ENCODE data around the gene ELOVL5. TPM values are rescaled to one million over a fixed set of nuclear protein-coding genes. Genes with fewer than 3 reads are reported as not detected.
"Not testable (repeated sequence)": the region's sequence is repeated elsewhere in the genome, so short reads cannot be mapped to it uniquely, and the experiment has no call there.

The ELOVL5 gene, protein sequence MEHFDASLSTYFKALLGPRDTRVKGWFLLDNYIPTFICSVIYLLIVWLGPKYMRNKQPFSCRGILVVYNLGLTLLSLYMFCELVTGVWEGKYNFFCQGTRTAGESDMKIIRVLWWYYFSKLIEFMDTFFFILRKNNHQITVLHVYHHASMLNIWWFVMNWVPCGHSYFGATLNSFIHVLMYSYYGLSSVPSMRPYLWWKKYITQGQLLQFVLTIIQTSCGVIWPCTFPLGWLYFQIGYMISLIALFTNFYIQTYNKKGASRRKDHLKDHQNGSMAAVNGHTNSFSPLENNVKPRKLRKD
- total RNA-seq = 100 to 1,000 TPM; 113 to 117 TPM

- Mint-ChIP-seq H3K36me3 (peaks cover 23% of the 10 kb centered on the region), H3K9me3 (ENCODE audit: low read depth) (no peaks in the 10 kb centered on the region), H3K4me1 (peaks cover 45% of the 10 kb centered on the region), H3K4me3 (peak within 1 kb of the TSS; percentile 93), H3K27ac (peak within 1 kb of the TSS; percentile 89), H3K27me3 (peaks cover 10% of the 10 kb centered on the region)
- DNase-seq (peak; percentile 98), ATAC-seq (peak; percentile 82)
- CTCF ChIA-PET = interaction anchor here (1.2 to 4.6 kb wide), 8 partner anchors 9 to 57 kb away, joined by 3 to 28 read pairs (median 5); no protein-coding TSS in a partner anchor
Observed at GRCh38 chr6:53348371-53349208, at the start of gene ELOVL5. Gene ELOVL5 (minus strand): TSS chr6:53348950. CDS start chr6:53295699, 53,251 bp downstream.

- H3K4me1 Mint-ChIP-seq = no peaks in the 10 kb centered on the region
- CTCF ChIA-PET = interaction anchor here (1.6 kb wide), 1 partner anchor 225 kb away, joined by 3 read pairs; no protein-coding TSS in a partner anchor
- no peaks in the 10 kb centered on the region for H3K27me3 Mint-ChIP-seq
- DNase-seq = no peak
- H3K4me3 Mint-ChIP-seq = no peak overlapping the region
- no peak for ATAC-seq
- H3K9me3 Mint-ChIP-seq (ENCODE audit: low read depth) = no peaks in the 10 kb centered on the region
- H3K36me3 Mint-ChIP-seq = no peaks in the 10 kb centered on the region
- no peak overlapping the region for H3K27ac Mint-ChIP-seq
Observed at GRCh38 chr6:53397283-53397682, 48.5 kb upstream of the ELOVL5 start.

DNA sequence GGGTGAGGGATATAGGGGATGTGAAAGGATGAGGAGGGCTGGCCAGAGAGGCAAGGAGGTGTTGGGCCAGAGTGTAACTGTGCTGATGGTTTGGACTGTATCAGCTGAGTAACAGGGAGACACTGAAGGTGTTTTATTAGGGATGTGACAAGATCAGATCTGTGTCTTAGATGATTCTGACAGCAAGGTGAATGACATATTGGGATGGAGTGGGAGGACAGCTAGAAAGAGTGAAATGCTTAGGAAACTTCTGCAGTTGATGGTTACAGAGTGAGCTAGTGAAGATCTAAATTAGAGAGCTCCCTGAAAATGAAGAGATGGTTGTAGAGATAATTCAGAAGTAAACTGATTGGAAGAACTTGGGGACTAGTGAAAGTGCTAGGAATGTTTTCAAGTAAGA is 47.2 kb upstream of the ELOVL5 start:
- CTCF ChIA-PET = interaction anchor here (1.6 kb wide), 1 partner anchor 223 kb away, joined by 3 read pairs; no protein-coding TSS in a partner anchor
- Mint-ChIP-seq H3K4me3 (no peak overlapping the region), H3K27ac (no peak overlapping the region), H3K27me3 (no peaks in the 10 kb centered on the region), H3K4me1 (no peaks in the 10 kb centered on the region), H3K9me3 (ENCODE audit: low read depth) (no peaks in the 10 kb centered on the region), H3K36me3 (no peaks in the 10 kb centered on the region)
- ATAC-seq = no peak
- DNase-seq = no peak

DNA sequence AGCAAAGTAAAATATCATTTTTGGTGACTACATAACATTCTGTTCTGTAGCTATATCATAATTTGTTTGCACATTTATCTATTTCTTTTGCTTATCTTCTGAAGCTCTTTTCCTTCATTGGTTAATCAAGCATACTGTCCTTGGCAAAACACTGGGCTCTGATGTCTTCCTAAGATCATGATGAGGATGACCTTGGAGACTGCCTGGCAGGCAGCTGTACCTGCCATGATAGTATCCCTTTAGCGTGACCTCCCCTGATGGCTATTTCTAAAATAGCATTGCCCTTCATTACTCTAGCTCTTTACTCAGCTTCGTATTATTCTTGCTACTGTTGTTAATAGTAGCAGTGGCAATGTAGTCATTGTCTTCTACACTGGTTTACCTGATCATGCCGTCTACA is 46.0 kb upstream of the ELOVL5 start:
- DNase-seq (no peak), ATAC-seq (no peak)
- Mint-ChIP-seq H3K27me3 (no peaks in the 10 kb centered on the region), H3K9me3 (ENCODE audit: low read depth) (no peaks in the 10 kb centered on the region), H3K36me3 (no peaks in the 10 kb centered on the region), H3K27ac (no peak overlapping the region), H3K4me1 (no peaks in the 10 kb centered on the region), H3K4me3 (no peak overlapping the region)
- CTCF ChIA-PET = interaction anchor here (0.8 to 1.5 kb wide), 3 partner anchors 17 to 222 kb away, joined by 3 to 4 read pairs (median 3); no protein-coding TSS in a partner anchor

DNA sequence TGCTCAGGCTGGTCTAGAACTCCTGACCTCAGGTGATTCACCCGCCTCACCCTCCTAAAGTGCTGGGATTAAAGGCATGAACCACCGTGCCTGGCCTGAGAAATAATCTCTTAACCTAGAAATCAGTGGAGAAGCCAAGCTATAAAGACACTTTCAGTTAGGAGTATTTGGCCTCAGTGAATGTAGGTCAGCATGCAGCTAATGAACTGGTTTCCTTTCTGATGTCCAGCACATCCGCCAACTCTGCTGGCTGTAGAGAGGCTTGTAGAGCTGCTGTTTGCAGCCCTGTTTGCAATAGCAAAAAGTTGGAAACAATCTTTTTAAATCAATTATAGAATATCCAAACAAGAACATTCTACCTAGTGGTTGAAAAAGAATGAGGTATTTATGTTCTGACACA is 42.4 kb upstream of the ELOVL5 start:
- H3K36me3 Mint-ChIP-seq = no peaks in the 10 kb centered on the region
- no peak for ATAC-seq
- no peaks in the 10 kb centered on the region for H3K4me1 Mint-ChIP-seq
- CTCF ChIA-PET = no interaction called here
- H3K4me3 Mint-ChIP-seq = no peak overlapping the region
- peaks cover 11% of the 10 kb centered on the region for H3K27me3 Mint-ChIP-seq
- DNase-seq = no peak
- no peaks in the 10 kb centered on the region for H3K9me3 Mint-ChIP-seq (ENCODE audit: low read depth)
- no peak overlapping the region for H3K27ac Mint-ChIP-seq

GRCh38 chr6:53390010-53390409 is 41.3 kb upstream of the ELOVL5 start:
- DNase-seq = no peak
- CTCF ChIA-PET = no interaction called here
- Mint-ChIP-seq H3K36me3 (no peaks in the 10 kb centered on the region), H3K4me1 (no peaks in the 10 kb centered on the region), H3K27ac (no peak overlapping the region), H3K9me3 (ENCODE audit: low read depth) (no peaks in the 10 kb centered on the region), H3K27me3 (peaks cover 16% of the 10 kb centered on the region), H3K4me3 (no peak overlapping the region)
- no peak for ATAC-seq

DNA sequence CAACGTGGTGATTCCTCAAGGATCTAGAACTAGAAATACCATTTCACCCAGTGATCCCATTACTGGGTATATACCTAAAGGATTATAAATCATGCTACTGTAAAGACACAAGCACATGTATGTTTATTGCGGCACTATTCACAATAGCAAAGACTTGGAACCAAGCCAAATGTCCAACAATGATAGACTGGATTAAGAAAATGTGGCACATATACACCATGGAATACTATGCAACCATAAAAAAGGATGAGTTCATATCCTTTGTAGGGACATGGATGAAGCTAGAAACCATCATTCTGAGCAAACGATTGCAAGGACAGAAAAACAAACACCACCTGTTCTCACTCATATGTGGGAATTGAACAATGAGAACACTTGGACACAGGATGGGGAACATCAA is 39.9 kb upstream of the ELOVL5 start:
- H3K36me3 Mint-ChIP-seq; ATAC-seq; H3K4me3 Mint-ChIP-seq; CTCF ChIA-PET; H3K9me3 Mint-ChIP-seq (ENCODE audit: low read depth); DNase-seq; H3K27ac Mint-ChIP-seq; H3K4me1 Mint-ChIP-seq: not testable (repeated sequence)
- H3K27me3 Mint-ChIP-seq = peaks cover 24% of the 10 kb centered on the region

- H3K27me3 Mint-ChIP-seq = peaks cover 33% of the 10 kb centered on the region
- H3K36me3 Mint-ChIP-seq = no peaks in the 10 kb centered on the region
- DNase-seq (no peak), ATAC-seq (no peak)
- H3K27ac Mint-ChIP-seq = no peak overlapping the region
- H3K4me1 Mint-ChIP-seq = no peaks in the 10 kb centered on the region
- no peak overlapping the region for H3K4me3 Mint-ChIP-seq
- CTCF ChIA-PET = no interaction called here
- no peaks in the 10 kb centered on the region for H3K9me3 Mint-ChIP-seq (ENCODE audit: low read depth)
Observed at GRCh38 chr6:53382421-53382820, 33.7 kb upstream of the ELOVL5 start.

- Mint-ChIP-seq H3K4me1 (no peaks in the 10 kb centered on the region), H3K4me3 (no peak overlapping the region), H3K27ac (no peak overlapping the region), H3K9me3 (ENCODE audit: low read depth) (no peaks in the 10 kb centered on the region), H3K36me3 (no peaks in the 10 kb centered on the region), H3K27me3 (peaks cover 24% of the 10 kb centered on the region)
- DNase-seq (no peak), ATAC-seq (no peak)
- CTCF ChIA-PET = interaction anchor here (0.6 to 1.1 kb wide), 2 partner anchors 53 to 59 kb away, joined by 3 read pairs; no protein-coding TSS in a partner anchor
Observed at GRCh38 chr6:53378208-53378607, 29.5 kb upstream of the ELOVL5 start.

DNA sequence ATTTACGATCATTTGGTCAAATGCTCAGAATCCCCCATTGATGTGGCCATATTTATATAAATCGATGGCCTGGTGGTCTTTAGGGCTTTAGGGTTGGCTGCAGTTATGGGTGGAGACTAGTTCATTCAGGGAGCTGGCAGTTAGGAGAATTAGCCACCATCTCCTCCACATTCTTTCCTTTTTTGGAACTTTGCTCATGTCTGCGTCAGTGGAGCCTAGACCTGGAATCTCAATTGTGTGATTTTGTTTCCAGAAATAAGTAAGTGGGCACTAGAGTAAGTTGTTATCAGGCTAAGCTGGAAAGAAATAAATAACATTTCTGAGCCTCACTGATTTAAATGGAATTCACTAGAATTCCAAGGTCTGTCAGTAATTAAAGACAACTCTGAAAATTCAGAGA is 29.0 kb upstream of the ELOVL5 start:
- Mint-ChIP-seq H3K27ac (no peak overlapping the region), H3K27me3 (peaks cover 24% of the 10 kb centered on the region), H3K4me3 (no peak overlapping the region), H3K4me1 (no peaks in the 10 kb centered on the region), H3K36me3 (no peaks in the 10 kb centered on the region), H3K9me3 (ENCODE audit: low read depth) (no peaks in the 10 kb centered on the region)
- no peak for DNase-seq
- no peak for ATAC-seq
- CTCF ChIA-PET = interaction anchor here (0.6 kb wide), 1 partner anchor 53 kb away, joined by 3 read pairs; no protein-coding TSS in a partner anchor

GRCh38 chr6:53377289-53377688 is 28.5 kb upstream of the ELOVL5 start:
- Mint-ChIP-seq H3K4me3 (no peak overlapping the region), H3K27ac (no peak overlapping the region), H3K36me3 (no peaks in the 10 kb centered on the region), H3K9me3 (ENCODE audit: low read depth) (no peaks in the 10 kb centered on the region), H3K27me3 (peaks cover 24% of the 10 kb centered on the region), H3K4me1 (no peaks in the 10 kb centered on the region)
- no peak for DNase-seq
- no peak for ATAC-seq
- CTCF ChIA-PET = no interaction called here

DNA sequence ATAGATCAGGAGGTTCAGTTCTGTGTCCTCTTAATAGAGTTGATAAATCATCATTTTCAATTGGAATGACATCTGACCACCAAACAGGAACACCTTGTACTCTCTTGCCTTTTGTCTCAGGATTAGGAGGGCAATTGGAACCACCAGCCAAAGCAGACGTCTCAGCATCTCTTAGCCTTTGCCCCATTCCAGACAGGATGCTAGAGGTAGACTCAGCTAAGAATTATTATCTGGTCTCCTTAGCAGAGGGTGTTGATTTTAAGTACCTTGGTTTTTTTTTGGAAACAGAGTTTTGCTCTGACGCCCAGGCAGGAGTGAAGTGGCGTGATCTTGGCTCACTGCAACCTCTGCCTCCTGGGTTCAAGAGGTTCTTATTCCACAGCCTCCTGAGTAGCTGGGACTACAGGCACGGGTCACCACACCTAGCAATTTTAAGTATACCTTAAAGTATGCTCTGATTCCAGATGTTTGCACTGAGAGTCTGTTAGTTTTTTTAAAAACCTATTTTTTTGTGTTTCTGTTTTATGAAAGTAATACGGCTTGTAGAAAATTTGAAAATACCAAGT is 28.0 kb upstream of the ELOVL5 start:
- Mint-ChIP-seq H3K36me3 (no peaks in the 10 kb centered on the region), H3K9me3 (ENCODE audit: low read depth) (no peaks in the 10 kb centered on the region), H3K4me3 (no peak overlapping the region), H3K27ac (no peak overlapping the region), H3K4me1 (no peaks in the 10 kb centered on the region), H3K27me3 (peaks cover 23% of the 10 kb centered on the region)
- no peak for DNase-seq
- CTCF ChIA-PET = no interaction called here
- no peak for ATAC-seq

GRCh38 chr6:53375847-53376246 is 27.1 kb upstream of the ELOVL5 start:
- CTCF ChIA-PET = no interaction called here
- Mint-ChIP-seq H3K4me1 (no peaks in the 10 kb centered on the region), H3K9me3 (ENCODE audit: low read depth) (no peaks in the 10 kb centered on the region), H3K27me3 (peaks cover 21% of the 10 kb centered on the region), H3K4me3 (no peak overlapping the region), H3K27ac (no peak overlapping the region), H3K36me3 (no peaks in the 10 kb centered on the region)
- no peak for ATAC-seq
- no peak for DNase-seq

Data from activated CD8-positive, alpha-beta memory T cell treated with anti-CD3 and anti-CD28 coated beads, Interleukin-2, amount 10 ng/mL, durations not matched to agents 7 days and 5 days (primary cell).